Chondrocyte (in vitro differentiated cells): ENCODE data around the gene CADPS2. TPM values are rescaled to one million over a fixed set of nuclear protein-coding genes. Genes with fewer than 3 reads are reported as not detected.

Experiments used
- DNase-seq: peaks from one replicate; pipeline ENCODE4 v3.0.0; 2021; ENCODE audit warnings: mixed read lengths, low spot score
- H3K27ac Mint-ChIP-seq: one replicate; pipeline ENCODE4 v1.8.0; 2021; ENCODE audit warnings: mild to moderate bottlenecking, moderate library complexity, mixed read lengths; ENCODE audit not compliant: unreplicated experiment
- H3K27me3 Mint-ChIP-seq: 2 replicates; pipeline ENCODE4 v1.8.0; 2021; ENCODE audit warnings: low read depth, mixed read lengths
- H3K36me3 Mint-ChIP-seq: 2 replicates; pipeline ENCODE4 v1.8.0; 2021; ENCODE audit warnings: low read depth, mixed read lengths
- H3K4me1 Mint-ChIP-seq: 2 replicates; pipeline ENCODE4 v1.8.0; 2021; ENCODE audit warnings: low read depth, mild to moderate bottlenecking, mixed read lengths
- H3K4me3 Mint-ChIP-seq: one replicate; pipeline ENCODE4 v1.8.0; 2021; ENCODE audit warnings: mild to moderate bottlenecking, moderate library complexity, mixed read lengths; ENCODE audit not compliant: unreplicated experiment
- H3K9me3 Mint-ChIP-seq: 2 replicates; pipeline ENCODE4 v1.8.0; 2021; ENCODE audit warnings: low read depth, mixed read lengths
- CTCF ChIP-seq: fragments of 200-600 bp; sonication (generic); IDR thresholded peaks from 2 replicates; pipeline ENCODE4 v1.5.0; 2021; ENCODE audit warnings: antibody characterized with exemption, mild to moderate bottlenecking, moderate library complexity
- total RNA-seq: library from RNA; stranded (reverse); gene quantifications from 3 replicates; pipeline ENCODE4 v1.2.1, GENCODE V29; 2021

CADPS2 gene
- total RNA-seq, 1 donor from 2014 or later: 0.32 TPM

- H3K9me3 Mint-ChIP-seq: no peaks in the 10 kb centered on the region
- no peak for DNase-seq
- peaks cover 6% of the 10 kb centered on the region for H3K27me3 Mint-ChIP-seq
- no peak for TF ChIP-seq CTCF
- H3K4me3 Mint-ChIP-seq: no peak overlapping the region
- H3K4me1 Mint-ChIP-seq: no peaks in the 10 kb centered on the region
- H3K36me3 Mint-ChIP-seq: no peaks in the 10 kb centered on the region
- H3K27ac Mint-ChIP-seq: no peak overlapping the region
Observed at GRCh38 chr7:122488241-122488640, 398.0 kb downstream of the CADPS2 start.

GRCh38 chr7:122487131-122487530, 399.1 kb downstream of the CADPS2 start:
- H3K27me3 Mint-ChIP-seq: peaks cover 4% of the 10 kb centered on the region
- no peaks in the 10 kb centered on the region for H3K9me3 Mint-ChIP-seq
- H3K4me3 Mint-ChIP-seq: no peak overlapping the region
- no peak for TF ChIP-seq CTCF
- no peak for DNase-seq
- H3K4me1 Mint-ChIP-seq: no peaks in the 10 kb centered on the region
- no peaks in the 10 kb centered on the region for H3K36me3 Mint-ChIP-seq
- H3K27ac Mint-ChIP-seq: no peak overlapping the region

- TF ChIP-seq CTCF: no peak
- H3K36me3 Mint-ChIP-seq: no peaks in the 10 kb centered on the region
- no peaks in the 10 kb centered on the region for H3K9me3 Mint-ChIP-seq
- no peak for DNase-seq
- peaks cover 4% of the 10 kb centered on the region for H3K27me3 Mint-ChIP-seq
- no peak overlapping the region for H3K4me3 Mint-ChIP-seq
- H3K27ac Mint-ChIP-seq: no peak overlapping the region
- no peaks in the 10 kb centered on the region for H3K4me1 Mint-ChIP-seq
Observed at GRCh38 chr7:122485856-122486255, 400.4 kb downstream of the CADPS2 start.

- no peak overlapping the region for H3K4me3 Mint-ChIP-seq
- no peak overlapping the region for H3K27ac Mint-ChIP-seq
Observed at GRCh38 chr7:122482212-122482611, 404.0 kb downstream of the CADPS2 start.

GRCh38 chr7:122470859-122471258, 415.4 kb downstream of the CADPS2 start:
- no peak for TF ChIP-seq CTCF
- Mint-ChIP-seq H3K27ac (no peak overlapping the region), H3K9me3 (no peaks in the 10 kb centered on the region), H3K36me3 (no peaks in the 10 kb centered on the region), H3K4me3 (no peak overlapping the region), H3K4me1 (no peaks in the 10 kb centered on the region), H3K27me3 (peaks cover 27% of the 10 kb centered on the region)
- no peak for DNase-seq

More at GRCh38 chr7:122482212-122482611, 404.0 kb downstream of the CADPS2 start:
- DNase-seq: no peak
- Mint-ChIP-seq H3K27me3 (peaks cover 2% of the 10 kb centered on the region), H3K9me3 (no peaks in the 10 kb centered on the region), H3K36me3 (no peaks in the 10 kb centered on the region), H3K4me1 (no peaks in the 10 kb centered on the region)
- no peak for TF ChIP-seq CTCF
